Measurements from ENCODE around the gene FHL1.
"Not testable (repeated sequence)": the region's sequence is repeated elsewhere in the genome, so short reads cannot be mapped to it uniquely, and the experiment has no call there.

FHL1 gene

DNA sequence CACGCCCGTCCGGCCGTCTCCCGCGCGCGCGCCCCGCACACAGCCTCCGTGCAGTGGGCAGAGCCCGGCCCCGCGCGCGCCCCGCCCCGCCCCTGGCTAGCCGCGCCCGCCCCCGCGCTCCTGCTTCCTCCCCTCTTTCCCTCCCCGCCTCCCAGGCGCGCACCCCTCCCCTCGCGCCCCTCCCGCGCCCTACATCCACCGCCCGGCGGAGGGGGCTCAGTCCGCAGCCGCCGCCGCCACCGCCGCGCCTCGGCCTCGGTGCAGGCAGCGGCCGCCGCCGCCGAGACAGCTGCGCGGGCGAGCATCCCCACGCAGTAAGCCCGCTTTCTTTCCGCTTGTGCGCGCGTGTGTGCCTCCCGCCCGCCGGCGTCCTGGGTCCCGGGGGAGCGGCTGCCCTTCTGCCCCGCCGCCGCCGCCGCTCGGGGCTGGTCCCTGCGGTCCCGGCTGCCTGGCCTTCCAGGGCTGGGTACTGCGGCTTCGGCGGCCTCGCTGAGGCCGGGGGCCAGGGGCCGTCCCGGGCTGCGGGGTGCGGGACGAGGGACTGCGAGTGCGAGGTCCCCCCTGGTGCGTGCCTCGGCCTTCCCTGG is at the start of gene FHL1:
FHL1 (plus strand) TSS at position 219 of the 587 bp plus-strand sequence.
- peak; percentile 27 for DNase-seq

DNA sequence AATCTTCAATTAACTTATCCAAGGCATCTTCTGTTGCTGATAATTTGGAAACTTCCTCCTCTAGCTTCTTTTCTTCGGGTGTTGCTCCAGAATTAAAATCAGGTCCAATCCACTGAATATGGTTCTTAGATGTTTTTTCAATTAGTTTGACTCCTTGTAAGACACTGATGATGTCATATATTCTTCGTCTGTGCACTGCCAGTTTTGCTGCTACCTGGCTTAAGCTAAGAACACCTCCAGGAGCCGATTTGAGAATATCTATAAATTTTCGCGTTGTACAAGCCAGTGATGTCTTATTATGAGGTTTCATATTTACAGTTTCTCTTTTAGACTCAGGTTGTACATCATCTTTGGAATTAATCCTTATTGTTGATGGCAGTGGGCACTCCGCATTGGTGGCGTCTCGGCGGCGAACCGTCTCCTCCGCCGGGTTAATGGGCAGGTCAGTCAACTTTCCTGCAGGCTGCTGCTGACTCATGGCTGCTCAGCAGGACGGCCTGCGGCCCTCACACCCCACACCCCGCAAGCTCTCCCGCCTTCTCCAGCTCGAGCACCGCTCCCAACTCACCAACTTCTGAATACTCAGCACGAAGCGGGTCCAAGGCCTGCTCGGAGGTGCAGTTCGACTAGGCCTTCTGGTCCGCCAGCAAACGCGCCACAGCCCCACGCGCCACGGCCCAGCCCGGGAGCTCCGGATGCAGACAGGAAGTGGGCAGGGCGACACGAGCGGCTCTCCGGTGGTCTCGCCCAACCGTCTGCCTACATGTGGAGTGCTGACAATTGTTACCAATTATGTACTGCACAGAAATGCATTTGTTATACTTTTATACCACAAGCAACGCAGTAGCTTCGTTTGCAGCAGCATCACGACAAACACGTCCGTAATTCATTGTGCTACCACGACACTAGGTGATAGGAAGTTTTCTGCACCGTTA is 49.2 kb upstream of the FHL1 start:
- no peak for DNase-seq

GRCh38 chrX:136104936-136105335 is 42.4 kb upstream of the FHL1 start:
- no peak for DNase-seq

- no peak for DNase-seq
Observed at GRCh38 chrX:136106920-136107528, 40.3 kb upstream of the FHL1 start.

GRCh38 chrX:136108905-136109304 is 38.4 kb upstream of the FHL1 start:
- DNase-seq: not testable (repeated sequence)

DNA sequence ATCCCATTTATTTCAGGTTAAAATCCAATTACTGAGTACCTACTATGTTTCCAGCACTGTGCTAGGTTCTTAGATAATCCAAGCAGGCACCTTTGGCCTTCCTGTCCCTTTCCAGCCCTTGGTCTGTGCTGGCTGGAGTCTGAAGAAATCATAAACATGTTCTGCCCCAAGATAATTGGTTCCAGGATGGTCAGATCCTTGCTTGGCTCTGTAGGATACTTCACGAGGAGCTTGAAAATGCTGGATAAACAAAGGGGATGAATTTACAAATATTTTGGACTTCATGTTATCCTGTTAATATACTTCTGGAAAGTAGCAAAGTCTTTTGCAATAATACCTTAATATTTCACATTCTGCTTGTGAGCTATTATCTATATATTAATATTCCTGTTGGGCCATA is 35.0 kb upstream of the FHL1 start:
- DNase-seq: no peak

GRCh38 chrX:136112778-136113177 is 34.6 kb upstream of the FHL1 start:
- no peak for DNase-seq

GRCh38 chrX:136115126-136115903 is 32.0 kb upstream of the FHL1 start:
- DNase-seq: no peak

DNA sequence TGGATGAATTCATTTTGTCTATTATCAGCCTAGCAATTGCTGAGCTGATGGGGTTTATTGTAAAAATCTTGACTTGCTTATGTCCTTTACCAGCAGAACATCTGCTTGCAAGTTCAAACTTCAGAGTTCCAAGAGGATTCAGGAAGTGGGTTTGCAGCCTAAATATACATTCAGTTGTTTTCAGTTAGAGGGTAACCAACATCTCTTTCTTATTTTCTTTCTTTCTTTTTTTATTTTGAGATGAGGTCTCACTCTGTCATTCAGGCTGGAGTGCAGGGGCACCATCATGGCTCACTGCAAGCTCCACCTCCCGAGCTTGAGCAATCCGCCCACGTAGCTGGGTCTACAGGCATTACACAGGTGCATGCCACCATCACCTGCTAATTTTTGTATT is 31.4 kb upstream of the FHL1 start:
- DNase-seq: no peak

DNA sequence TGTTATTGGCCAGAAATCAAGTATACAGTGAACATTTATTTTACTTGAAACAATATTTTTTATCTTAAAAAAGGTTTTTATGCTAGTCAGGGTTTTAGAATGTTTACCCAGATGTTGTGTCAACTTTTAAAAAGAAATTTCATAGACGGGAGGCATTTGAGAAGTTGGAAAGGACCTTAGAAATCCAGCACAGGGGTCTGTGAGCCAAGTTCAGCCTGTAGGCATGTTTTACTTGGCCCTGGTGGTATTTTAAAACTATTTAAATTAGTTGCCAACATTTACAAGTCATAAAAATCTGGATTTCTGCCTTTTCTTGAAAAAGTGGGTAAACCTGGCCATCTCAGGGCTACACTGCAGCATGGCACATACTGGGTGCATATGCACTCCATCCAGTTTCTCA is 25.5 kb upstream of the FHL1 start:
- DNase-seq: no peak

DNA sequence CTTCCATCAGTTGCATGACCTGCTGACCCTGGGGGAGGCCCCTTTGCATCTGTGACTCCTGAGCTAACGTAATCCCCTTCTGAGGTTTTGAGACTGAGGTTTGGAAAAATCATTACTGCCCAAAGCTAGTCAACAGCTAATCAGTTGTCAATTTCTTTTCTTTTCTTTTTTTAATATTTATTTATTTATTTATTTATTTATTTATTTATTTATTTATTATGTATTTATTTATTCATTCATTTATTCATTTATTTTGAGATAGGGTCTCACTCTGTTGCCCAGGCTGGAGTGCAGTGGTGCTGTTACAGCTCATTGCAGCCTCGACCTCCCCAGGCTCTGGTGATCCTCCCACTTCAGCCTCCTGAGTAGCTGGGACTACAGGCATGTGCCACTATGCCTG is 25.1 kb upstream of the FHL1 start:
- DNase-seq: no peak

DNA sequence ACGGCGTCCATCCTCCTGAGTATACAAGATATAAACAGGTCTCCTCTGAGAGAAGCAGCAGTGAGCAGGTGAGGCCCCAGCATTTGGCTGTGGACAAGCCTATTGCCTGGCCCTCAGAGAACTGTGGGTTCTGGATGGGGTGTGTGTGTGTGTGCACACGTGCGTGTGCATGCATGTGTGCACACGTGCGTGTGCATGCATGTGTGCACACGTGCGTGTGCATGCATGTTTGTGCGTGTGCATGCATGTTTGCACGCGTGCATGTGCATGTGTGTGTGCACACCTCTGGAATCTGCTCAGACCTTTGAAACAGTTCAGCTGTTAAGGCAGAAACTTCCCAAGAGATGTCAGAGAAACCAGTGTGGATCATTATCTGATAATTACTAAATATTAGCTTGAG is 22.2 kb upstream of the FHL1 start:
- no peak for DNase-seq

DNA sequence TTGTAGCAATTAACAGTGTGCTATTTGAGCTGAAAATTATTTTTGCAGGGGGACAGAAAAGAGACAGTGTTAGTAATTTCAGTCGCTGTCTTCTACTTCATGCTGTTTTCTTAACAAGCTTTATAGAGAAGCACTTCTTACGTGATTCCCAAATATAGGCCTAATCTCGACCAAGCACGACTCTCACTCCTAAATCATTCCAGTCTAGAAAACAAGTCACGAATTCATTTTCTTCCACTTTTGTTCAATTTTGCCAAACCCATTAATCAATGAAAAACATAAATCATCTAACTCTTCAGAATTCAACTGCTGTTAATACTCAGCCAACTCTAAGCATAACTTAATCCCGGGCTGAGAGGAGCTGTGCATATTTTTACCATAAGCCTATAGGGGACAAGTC is 21.0 kb upstream of the FHL1 start:
- no peak for DNase-seq

DNA sequence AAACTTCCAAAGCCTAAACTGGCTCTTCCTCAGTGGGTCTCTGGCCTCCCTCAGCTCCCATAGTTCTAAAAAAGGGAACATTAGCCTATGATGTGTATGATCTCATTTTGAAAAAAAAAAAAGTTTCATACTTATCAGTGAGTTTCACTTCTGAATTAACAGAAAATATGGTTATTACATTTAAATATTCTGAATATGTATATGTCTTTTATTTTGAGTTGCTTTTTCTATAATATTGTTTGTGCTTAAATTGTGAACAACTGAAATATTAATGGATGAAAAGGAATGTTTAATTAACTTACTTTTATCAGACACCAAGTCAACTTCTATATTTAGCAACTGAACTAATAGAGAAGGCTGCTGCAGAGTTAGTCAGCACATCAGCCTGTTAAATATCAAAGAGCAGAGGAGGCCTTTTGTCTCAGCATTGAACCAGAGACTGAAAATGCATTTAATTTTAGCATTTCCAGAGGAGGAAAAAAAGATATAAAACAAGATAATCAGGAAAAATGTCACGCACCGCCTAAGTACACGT is 20.4 kb upstream of the FHL1 start:
- no peak for DNase-seq

DNA sequence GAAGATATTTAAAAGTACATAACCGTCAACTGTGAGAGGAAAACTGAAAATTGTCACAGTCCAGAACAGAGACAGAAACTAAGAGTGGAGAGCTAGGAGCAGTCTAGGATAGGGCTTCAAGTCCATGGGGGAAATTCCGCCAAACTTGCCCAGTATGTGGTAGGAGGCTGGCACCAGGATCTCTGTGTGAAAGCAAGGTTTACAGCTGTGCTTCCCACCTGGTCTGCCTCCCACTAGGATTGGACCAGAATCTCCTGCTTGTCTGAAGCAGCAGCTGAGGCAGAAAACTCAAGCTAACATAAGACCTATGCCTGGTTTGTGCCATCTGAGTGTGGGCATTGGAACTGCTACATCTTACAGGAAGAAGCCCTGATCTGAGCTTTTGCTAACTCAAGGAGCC is 18.6 kb upstream of the FHL1 start:
- DNase-seq: no peak

DNA sequence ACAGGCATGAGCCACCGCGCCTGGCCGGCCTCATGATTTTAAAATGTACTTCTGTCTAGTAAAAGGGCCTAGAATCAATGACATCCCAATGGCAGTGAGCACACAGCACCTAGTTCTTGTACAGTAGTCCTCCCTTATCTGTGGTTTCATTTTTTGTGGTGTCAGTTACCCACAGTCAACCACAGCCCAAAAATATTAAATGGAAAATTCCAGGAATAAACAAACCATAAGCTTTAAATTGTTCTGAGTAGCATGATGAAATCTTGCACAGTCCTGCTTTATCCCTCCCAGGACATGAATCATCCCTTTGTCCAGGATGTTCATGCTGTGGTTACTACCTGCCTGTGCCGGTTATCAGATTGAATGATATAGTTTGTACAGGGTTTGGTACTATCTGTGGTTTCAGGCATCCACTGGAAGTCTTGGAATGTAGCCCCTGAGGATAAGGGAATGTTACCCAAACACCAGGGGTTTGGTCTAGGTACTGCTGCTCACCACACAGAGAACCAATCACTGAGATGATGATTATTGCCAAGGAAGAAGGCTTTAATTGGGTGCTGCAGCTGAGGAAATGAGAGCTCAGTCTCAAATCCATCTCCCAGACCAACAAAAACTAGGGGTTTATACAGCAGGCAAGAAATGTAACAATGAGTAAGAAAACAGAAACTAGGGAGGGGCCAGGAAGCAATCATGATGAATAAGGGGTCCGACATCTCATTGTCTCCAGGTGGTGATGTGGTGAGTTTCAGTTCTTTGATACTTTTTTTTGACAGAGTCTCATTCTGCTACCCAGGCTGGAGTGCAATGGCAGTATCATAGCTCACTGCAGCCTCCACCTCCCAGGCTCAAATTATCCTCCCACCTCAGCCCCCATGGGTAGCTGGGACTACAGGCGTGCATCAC is 16.2 kb upstream of the FHL1 start:
- no peak for DNase-seq

- no peak for DNase-seq
Observed at GRCh38 chrX:136138939-136139338, 8.4 kb upstream of the FHL1 start.

DNA sequence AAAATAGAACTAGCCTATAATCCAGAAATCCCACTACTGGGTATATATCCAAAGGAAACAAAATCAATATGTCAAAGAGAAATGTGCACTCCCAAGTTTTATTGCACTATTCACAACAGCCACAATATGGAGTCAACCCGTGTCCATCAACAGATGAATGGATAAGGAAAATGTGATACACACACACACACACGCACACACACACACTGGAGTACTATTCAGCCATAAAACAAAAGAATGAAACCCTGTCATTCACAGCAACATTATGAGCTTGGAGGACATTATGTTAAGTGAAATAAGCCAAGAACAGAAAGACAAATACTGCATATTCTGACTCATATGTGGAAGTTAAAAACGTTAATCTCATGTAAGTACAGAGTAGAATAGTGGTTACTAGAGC is 5.8 kb upstream of the FHL1 start:
- DNase-seq: no peak

GRCh38 chrX:136142592-136142991 is 4.7 kb upstream of the FHL1 start:
- DNase-seq: no peak

DNA sequence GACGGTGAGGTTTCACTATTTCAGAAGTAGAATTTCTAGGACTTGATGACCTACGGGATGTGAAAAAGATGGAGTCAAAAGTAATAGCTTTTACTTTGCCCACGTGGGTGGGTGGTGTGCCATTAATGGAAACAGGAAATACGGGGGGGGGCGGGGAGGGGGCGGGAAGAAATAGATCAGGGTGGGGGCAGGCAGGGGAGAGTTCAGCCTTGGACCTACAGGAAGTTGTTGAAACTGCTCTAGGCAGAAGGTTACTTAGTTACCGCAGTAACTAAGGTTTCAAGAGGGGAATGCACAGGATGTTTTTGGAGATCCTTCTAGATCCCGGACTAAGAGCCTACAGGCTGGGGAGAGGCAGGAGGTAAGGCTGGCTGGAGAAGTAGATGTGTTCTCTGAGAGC is 3.6 kb upstream of the FHL1 start:
- DNase-seq: no peak

DNA sequence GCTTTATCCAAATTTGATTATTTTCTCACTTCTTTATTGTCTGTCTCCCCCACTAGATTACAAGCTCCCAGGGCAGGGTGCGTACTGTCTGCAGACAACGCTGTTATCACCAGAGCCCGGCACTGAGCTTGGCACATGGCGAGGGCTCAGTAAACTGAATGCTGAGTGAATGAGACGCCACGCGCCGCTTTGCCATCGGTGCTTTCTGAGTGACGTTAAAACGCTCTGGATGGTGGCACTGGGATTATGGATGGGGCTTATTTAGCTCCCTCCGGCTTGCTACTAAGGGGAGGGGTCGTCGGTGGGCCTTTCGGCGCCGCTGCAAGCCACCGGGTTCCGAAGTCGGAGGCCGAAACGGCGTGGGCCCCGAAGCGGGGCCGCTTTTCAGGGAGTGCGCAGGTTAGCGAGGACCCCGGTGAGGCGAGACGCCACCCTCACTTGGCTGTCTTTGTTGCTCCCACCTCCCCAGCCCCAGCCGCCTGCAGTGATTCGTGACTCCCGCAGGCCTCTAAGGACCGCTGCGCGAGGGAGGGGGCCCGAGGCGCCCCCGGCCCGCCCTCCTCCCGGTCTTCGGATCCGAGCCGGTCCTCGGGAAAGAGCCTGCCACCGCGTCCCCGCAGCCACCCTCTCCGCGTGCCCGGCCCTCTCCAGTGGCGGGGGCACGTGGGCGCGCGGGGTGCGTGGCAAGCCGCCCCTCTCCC is 569 bp upstream of the FHL1 start:
- DNase-seq: no peak
